Measurements from ENCODE around the gene DENND1A. TPM values are rescaled to one million over a fixed set of nuclear protein-coding genes. Genes with fewer than 3 reads are reported as not detected.

DENND1A gene
- polyA plus RNA-seq, 2 donors = 4.6 to 4.8 TPM

DNA sequence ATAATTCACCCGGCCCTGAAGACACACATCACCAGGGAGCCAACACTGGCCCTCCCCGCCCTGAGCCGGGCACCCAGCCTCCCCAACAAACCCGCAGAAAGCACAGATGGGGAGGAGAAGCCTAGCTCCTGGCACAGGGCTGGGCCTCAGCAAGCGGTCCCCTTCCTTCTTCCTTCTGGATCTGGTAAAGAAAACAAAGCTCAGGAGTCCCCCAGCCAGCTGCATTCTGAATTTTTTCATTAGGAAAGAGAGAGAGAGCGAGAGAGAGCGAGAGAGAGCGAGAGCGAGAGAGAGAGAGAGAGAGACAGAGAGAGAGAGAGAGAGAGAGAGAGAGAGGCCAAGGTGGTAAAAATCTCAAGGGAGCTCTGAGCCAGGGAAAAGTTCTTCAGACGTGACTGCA, 378.2 kb downstream of the DENND1A start:
- WGBS, 2 donors = 92 to 95% methylated on average over 9 to 10 of the region's 10 CpGs
- Histone ChIP-seq H3K4me3 (ENCODE audit: low read depth in 1 of 2, low read length in 2 of 2) (no peak overlapping the region), H3K27me3 (ENCODE audit: control insufficient read depth in 1 of 2, insufficient read depth in 2 of 2, low read length in 2 of 2) (no peaks in the 10 kb centered on the region), H3K27ac (ENCODE audit: low read depth in 2 of 2, low read length in 1 of 2) (no peak overlapping the region), H3K4me1 (ENCODE audit: control insufficient read depth in 2 of 2, insufficient read depth in 2 of 2, low read length in 1 of 2) (no peaks in the 10 kb centered on the region), H3K36me3 (ENCODE audit: control insufficient read depth in 2 of 2, insufficient read depth in 2 of 2, low read length in 1 of 2) (peaks cover 0 to 5% of the 10 kb centered on the region in 2 donors), H3K9me3 (ENCODE audit: control insufficient read depth in 2 of 2, insufficient read depth in 1 of 2, low read depth in 1 of 2, low read length in 1 of 2) (no peaks in the 10 kb centered on the region)

DNA sequence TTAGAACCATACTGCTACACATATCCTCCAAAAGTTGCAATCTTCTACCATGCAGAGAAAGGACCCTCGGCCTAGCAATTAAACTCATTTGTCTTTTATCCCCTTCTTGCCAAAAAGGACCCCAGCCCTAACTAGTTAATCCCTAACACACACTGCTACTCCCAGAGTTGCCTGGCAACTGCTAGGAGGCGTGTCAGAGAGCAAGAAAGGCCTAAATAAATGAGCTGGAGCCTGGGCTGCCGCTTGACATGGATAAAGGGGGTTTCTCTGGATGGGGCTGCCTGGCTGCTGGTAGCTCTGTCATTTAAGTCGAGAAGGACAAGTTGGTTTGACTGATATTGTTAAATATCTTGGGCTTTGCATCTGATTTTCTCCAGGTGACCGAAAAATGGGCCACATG, 379.1 kb downstream of the DENND1A start:
- Histone ChIP-seq H3K27me3 (ENCODE audit: control insufficient read depth in 1 of 2, insufficient read depth in 2 of 2, low read length in 2 of 2) (no peaks in the 10 kb centered on the region), H3K4me1 (ENCODE audit: control insufficient read depth in 2 of 2, insufficient read depth in 2 of 2, low read length in 1 of 2) (no peaks in the 10 kb centered on the region), H3K9me3 (ENCODE audit: control insufficient read depth in 2 of 2, insufficient read depth in 1 of 2, low read depth in 1 of 2, low read length in 1 of 2) (no peaks in the 10 kb centered on the region), H3K27ac (ENCODE audit: low read depth in 2 of 2, low read length in 1 of 2) (no peak overlapping the region), H3K4me3 (ENCODE audit: low read depth in 1 of 2, low read length in 2 of 2) (no peak overlapping the region), H3K36me3 (ENCODE audit: control insufficient read depth in 2 of 2, insufficient read depth in 2 of 2, low read length in 1 of 2) (peaks cover 0 to 3% of the 10 kb centered on the region in 2 donors)
- WGBS, 2 donors = 80 to 86% methylated on average over 5 of the region's 5 CpGs

DNA sequence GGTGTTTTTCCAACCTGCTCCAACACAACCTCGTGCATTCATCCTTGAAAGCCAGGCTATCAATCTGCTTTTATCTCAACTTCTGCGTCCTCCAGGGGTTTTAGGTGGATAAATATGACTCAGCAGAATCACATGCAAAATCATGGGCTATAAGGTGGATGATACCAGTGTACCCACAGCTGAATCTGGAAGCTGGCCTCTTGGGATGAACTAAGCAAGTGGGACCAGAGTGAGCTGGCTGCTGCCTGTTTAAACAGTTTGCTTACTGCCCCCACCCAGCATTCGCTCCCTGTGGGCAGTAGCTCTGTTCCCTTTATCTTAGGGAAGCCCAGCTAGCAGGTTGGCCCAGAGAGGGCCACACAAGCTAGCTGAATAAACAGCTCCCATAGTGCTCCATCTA, 379.9 kb downstream of the DENND1A start:
- H3K4me1 ChIP-seq (ENCODE audit: control insufficient read depth in 2 of 2, insufficient read depth in 2 of 2, low read length in 1 of 2) = no peaks in the 10 kb centered on the region
- H3K9me3 ChIP-seq (ENCODE audit: control insufficient read depth in 2 of 2, insufficient read depth in 1 of 2, low read depth in 1 of 2, low read length in 1 of 2) = no peaks in the 10 kb centered on the region
- H3K27me3 ChIP-seq (ENCODE audit: control insufficient read depth in 1 of 2, insufficient read depth in 2 of 2, low read length in 2 of 2) = no peaks in the 10 kb centered on the region
- H3K4me3 ChIP-seq (ENCODE audit: low read depth in 1 of 2, low read length in 2 of 2) = no peak overlapping the region
- no peak overlapping the region for H3K27ac ChIP-seq (ENCODE audit: low read depth in 2 of 2, low read length in 1 of 2)
- 64 to 72% methylated on average over 3 of the region's 3 CpGs for WGBS, 2 donors
- H3K36me3 ChIP-seq (ENCODE audit: control insufficient read depth in 2 of 2, insufficient read depth in 2 of 2, low read length in 1 of 2) = peaks cover 0 to 3% of the 10 kb centered on the region in 2 donors

DNA sequence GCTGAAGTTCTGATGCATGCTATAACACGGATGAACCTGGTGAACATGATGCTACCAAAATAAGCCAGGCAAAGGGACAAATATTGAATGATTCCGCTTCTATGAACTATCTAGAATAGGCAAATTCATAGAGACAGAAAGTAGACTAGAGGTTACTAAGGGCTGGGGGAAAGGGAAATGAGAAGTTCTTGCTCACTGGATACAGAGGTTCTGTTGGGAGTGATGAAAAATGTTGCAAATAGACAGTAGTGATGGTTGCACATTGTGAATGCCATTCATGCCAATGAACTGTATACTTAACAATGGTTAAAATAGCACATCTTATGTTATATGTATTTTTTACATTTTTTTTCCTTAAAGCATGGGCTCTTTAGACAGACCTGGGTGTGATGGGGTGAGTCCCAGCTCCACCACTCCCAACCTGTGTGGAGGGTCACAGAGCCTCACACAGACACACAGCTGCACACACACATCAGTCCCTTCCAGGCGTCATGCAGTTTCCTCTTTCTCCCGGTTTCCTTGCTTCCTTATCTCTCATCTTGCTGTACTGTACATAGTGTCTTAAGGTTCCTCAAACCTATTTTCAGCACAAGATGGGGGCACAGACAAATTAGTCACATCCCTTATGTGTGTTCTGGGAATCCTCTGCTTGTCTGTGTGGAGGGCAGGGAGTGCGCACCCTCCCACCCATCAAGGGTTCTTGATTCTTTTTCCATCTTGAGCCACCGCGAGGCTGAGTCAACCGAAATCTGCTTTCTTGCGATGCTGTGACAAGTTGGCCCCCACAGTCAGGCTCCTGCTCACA, 381.0 kb downstream of the DENND1A start:
- Histone ChIP-seq H3K27me3 (ENCODE audit: control insufficient read depth in 1 of 2, insufficient read depth in 2 of 2, low read length in 2 of 2) (no peaks in the 10 kb centered on the region), H3K9me3 (ENCODE audit: control insufficient read depth in 2 of 2, insufficient read depth in 1 of 2, low read depth in 1 of 2, low read length in 1 of 2) (no peaks in the 10 kb centered on the region), H3K4me1 (ENCODE audit: control insufficient read depth in 2 of 2, insufficient read depth in 2 of 2, low read length in 1 of 2) (no peaks in the 10 kb centered on the region), H3K4me3 (ENCODE audit: low read depth in 1 of 2, low read length in 2 of 2) (no peak overlapping the region), H3K36me3 (ENCODE audit: control insufficient read depth in 2 of 2, insufficient read depth in 2 of 2, low read length in 1 of 2) (peaks cover 0 to 3% of the 10 kb centered on the region in 2 donors), H3K27ac (ENCODE audit: low read depth in 2 of 2, low read length in 1 of 2) (no peak overlapping the region)
- WGBS, 2 donors = 84 to 89% methylated on average over 9 of the region's 9 CpGs

DNA sequence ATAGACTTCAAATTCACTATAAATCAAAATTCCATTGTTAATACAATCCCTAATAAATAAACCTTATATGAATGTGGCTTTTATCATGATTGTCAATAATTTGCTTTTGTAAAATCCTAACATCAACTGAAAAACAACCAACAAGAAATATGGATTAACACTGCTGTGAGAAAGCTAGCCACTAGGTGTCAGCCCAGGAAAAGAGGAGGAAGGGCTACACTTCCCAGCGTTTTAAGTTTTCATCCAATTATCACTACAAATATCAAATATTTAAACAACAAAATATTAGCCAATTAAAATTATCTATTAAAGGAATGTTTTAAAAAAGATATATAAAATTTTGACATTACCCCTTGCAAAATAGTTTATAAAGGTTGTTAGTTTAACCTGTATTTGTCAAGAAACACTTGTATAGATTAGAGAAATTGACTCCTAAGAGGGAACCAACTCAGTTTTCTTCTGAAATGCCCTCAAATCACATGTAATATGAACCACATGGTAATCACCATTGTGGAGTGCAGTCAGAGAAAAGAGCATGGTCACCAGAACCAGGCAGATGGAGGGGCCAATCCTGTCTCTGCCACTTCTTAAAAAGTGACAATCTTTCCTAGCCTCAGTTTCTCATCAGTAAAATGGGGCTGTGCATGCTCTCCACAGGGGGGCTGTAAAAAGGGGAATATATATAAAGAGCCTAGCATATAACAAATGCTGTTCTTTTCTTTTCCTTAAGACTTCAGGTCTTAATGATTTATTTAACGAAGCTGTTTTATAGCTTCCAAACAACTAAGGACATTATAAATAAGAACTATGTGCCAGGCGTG, 385.7 kb downstream of the DENND1A start:
- Histone ChIP-seq H3K27me3 (ENCODE audit: control insufficient read depth in 1 of 2, insufficient read depth in 2 of 2, low read length in 2 of 2) (no peaks in the 10 kb centered on the region), H3K36me3 (ENCODE audit: control insufficient read depth in 2 of 2, insufficient read depth in 2 of 2, low read length in 1 of 2) (no peaks in the 10 kb centered on the region)
- WGBS, 2 donors = 60 to 64% methylated on average over 3 of the region's 3 CpGs

DNA sequence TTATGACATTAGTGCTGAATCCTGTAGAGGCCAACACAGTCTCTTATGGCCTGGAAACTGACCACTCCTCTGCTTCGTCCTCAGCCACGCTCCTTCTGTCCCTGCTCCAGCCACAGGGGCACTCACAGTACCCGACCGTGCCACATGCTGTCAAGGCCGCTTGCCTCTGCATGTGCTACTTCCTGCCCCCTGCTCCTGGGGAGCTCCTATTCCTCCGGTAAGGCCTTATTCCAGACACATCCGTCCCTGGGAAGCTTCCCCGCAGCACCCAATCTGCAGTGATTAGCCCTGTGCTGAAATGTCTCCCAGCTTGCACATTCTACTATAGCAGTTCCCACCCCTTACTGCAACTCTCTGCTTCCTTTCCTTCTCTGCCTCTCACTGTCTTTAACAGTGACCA, 386.4 kb downstream of the DENND1A start:
- Histone ChIP-seq H3K9me3 (ENCODE audit: control insufficient read depth in 2 of 2, insufficient read depth in 1 of 2, low read depth in 1 of 2, low read length in 1 of 2) (no peaks in the 10 kb centered on the region), H3K27me3 (ENCODE audit: control insufficient read depth in 1 of 2, insufficient read depth in 2 of 2, low read length in 2 of 2) (no peaks in the 10 kb centered on the region), H3K4me3 (ENCODE audit: low read depth in 1 of 2, low read length in 2 of 2) (no peak overlapping the region), H3K36me3 (ENCODE audit: control insufficient read depth in 2 of 2, insufficient read depth in 2 of 2, low read length in 1 of 2) (no peaks in the 10 kb centered on the region), H3K27ac (ENCODE audit: low read depth in 2 of 2, low read length in 1 of 2) (no peak overlapping the region), H3K4me1 (ENCODE audit: control insufficient read depth in 2 of 2, insufficient read depth in 2 of 2, low read length in 1 of 2) (no peaks in the 10 kb centered on the region)
- 78 to 84% methylated on average over 8 of the region's 8 CpGs for WGBS, 2 donors

More for the DNA sequence above, 385.7 kb downstream of the DENND1A start:
- Histone ChIP-seq H3K9me3 (ENCODE audit: control insufficient read depth in 2 of 2, insufficient read depth in 1 of 2, low read depth in 1 of 2, low read length in 1 of 2) (no peaks in the 10 kb centered on the region), H3K4me1 (ENCODE audit: control insufficient read depth in 2 of 2, insufficient read depth in 2 of 2, low read length in 1 of 2) (no peaks in the 10 kb centered on the region), H3K4me3 (ENCODE audit: low read depth in 1 of 2, low read length in 2 of 2) (no peak overlapping the region), H3K27ac (ENCODE audit: low read depth in 2 of 2, low read length in 1 of 2) (no peak overlapping the region)

DNA sequence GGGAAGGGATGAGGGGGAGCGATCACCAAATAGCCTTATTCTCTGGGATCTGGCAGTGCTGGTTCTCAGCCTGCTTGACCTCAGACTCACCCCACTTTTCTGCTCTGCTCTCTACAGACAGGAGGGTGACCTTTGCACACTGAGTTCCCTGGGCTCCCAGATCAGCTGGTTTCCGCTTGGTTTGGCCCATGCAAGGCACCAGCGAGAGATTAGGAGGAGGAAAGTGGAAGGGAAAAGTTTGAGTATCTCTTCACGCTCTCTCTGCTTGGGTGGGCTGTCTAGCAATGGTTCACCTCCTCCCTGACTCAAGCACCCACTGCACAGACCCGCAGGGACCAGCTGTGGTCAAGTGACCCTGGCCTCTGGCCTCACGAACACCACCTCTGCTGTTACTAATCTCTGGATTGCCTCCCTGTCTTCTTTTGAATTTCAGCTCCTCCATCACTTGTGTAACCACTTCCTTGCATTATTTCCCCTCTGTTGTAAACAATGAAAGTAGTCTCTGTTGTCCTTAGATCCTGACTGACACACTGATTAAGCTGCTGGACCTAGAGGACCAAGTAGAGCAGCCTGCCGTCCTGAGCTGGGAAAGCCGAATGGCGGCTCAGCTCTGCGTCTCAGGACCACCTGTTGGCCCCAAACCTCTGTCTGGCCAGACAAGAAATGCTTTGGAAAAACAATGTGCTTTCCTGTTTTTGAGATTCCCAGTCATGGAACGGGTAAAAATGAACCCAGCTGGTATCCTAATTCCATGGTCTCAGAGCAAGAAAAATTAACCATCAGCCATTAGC, 387.3 kb downstream of the DENND1A start:
- no peaks in the 10 kb centered on the region for H3K9me3 ChIP-seq (ENCODE audit: control insufficient read depth in 2 of 2, insufficient read depth in 1 of 2, low read depth in 1 of 2, low read length in 1 of 2)
- no peaks in the 10 kb centered on the region for H3K36me3 ChIP-seq (ENCODE audit: control insufficient read depth in 2 of 2, insufficient read depth in 2 of 2, low read length in 1 of 2)
- 83 to 85% methylated on average over 11 of the region's 11 CpGs for WGBS, 2 donors
- no peaks in the 10 kb centered on the region for H3K4me1 ChIP-seq (ENCODE audit: control insufficient read depth in 2 of 2, insufficient read depth in 2 of 2, low read length in 1 of 2)
- H3K27ac ChIP-seq (ENCODE audit: low read depth in 2 of 2, low read length in 1 of 2) = no peak overlapping the region
- H3K27me3 ChIP-seq (ENCODE audit: control insufficient read depth in 1 of 2, insufficient read depth in 2 of 2, low read length in 2 of 2) = no peaks in the 10 kb centered on the region
- H3K4me3 ChIP-seq (ENCODE audit: low read depth in 1 of 2, low read length in 2 of 2) = no peak overlapping the region

DNA sequence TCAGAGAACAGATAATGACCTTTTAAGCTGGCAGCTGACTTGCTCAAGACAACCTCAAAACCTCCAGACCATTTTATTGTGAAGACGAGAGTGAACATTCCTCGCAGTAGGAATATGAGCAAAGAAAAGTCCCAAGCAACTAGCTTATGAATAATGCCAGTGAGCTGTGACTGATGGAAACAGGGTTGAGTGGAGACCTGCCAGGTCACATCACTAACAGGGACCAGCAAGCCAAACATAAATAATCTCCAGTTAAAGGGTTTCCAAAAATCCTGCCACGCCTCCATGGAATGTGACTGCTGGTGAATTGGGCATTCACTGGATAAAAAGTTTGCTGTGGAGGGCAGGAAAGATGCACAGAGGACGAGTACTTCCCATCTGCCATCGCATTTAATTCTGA, 388.5 kb downstream of the DENND1A start:
- Histone ChIP-seq H3K9me3 (ENCODE audit: control insufficient read depth in 2 of 2, insufficient read depth in 1 of 2, low read depth in 1 of 2, low read length in 1 of 2) (no peaks in the 10 kb centered on the region), H3K4me3 (ENCODE audit: low read depth in 1 of 2, low read length in 2 of 2) (no peak overlapping the region), H3K4me1 (ENCODE audit: control insufficient read depth in 2 of 2, insufficient read depth in 2 of 2, low read length in 1 of 2) (no peaks in the 10 kb centered on the region), H3K27me3 (ENCODE audit: control insufficient read depth in 1 of 2, insufficient read depth in 2 of 2, low read length in 2 of 2) (no peaks in the 10 kb centered on the region), H3K27ac (ENCODE audit: low read depth in 2 of 2, low read length in 1 of 2) (no peak overlapping the region), H3K36me3 (ENCODE audit: control insufficient read depth in 2 of 2, insufficient read depth in 2 of 2, low read length in 1 of 2) (no peaks in the 10 kb centered on the region)
- WGBS, 2 donors = 43 to 59% methylated on average over 5 of the region's 5 CpGs

DNA sequence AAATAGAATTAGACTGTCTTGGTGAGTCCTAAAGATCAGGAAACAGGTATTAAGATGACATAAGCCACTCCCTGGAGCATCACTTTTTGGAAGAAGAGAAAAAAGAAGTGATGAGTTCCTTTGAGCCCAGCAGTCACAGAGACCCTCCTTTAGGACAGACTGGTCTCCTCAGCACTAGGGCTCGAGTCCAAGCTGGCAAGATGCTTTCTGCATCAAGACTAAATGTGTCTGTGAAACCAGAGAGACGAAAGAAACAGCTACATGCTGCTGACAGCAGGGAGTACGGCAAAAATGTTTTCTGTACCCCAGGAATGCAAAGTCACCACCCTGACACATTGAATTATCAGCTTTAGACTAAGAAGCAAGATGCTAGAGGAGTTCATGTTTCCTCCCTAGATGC, 389.5 kb downstream of the DENND1A start:
- Histone ChIP-seq H3K4me3 (ENCODE audit: low read depth in 1 of 2, low read length in 2 of 2) (no peak overlapping the region), H3K36me3 (ENCODE audit: control insufficient read depth in 2 of 2, insufficient read depth in 2 of 2, low read length in 1 of 2) (no peaks in the 10 kb centered on the region), H3K4me1 (ENCODE audit: control insufficient read depth in 2 of 2, insufficient read depth in 2 of 2, low read length in 1 of 2) (no peaks in the 10 kb centered on the region), H3K27me3 (ENCODE audit: control insufficient read depth in 1 of 2, insufficient read depth in 2 of 2, low read length in 2 of 2) (no peaks in the 10 kb centered on the region), H3K27ac (ENCODE audit: low read depth in 2 of 2, low read length in 1 of 2) (no peak overlapping the region), H3K9me3 (ENCODE audit: control insufficient read depth in 2 of 2, insufficient read depth in 1 of 2, low read depth in 1 of 2, low read length in 1 of 2) (no peaks in the 10 kb centered on the region)
- 78 to 85% methylated on average over 3 of the region's 3 CpGs for WGBS, 2 donors

Data from esophagus (tissue), 2 donors.